ENCODE results near the gene SGK1.
"Not testable (repeated sequence)": the region's sequence is repeated elsewhere in the genome, so short reads cannot be mapped to it uniquely, and the experiment has no call there.

Gene SGK1

GRCh38 chr6:134256862-134257261 lies 61.0 kb downstream of the SGK1 start:
- in situ Hi-C loops (cut with MboI; ENCODE audit: low sequenced_read_pairs) = no loop called here

DNA sequence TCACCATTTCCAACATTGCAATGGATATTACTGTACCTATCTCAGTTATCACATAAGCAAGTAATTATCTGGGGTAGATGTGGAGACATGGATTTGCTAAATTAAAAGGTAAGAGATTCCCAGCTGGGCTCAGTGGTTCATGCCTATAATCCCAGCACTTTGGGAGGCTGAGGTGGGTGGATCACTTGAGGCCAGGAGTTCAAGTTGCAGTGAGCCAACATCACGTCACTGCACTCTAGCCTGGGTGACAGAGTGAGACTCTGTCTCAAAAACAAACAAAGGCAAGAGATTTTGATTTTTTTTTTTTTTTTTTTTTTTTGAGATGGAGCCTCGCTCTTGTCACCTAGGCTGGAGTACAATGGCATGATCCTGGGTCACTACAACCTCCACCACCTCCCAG lies 62.6 kb downstream of the SGK1 start:
- in situ Hi-C loops (cut with MboI; ENCODE audit: low sequenced_read_pairs) = not testable (repeated sequence)

DNA sequence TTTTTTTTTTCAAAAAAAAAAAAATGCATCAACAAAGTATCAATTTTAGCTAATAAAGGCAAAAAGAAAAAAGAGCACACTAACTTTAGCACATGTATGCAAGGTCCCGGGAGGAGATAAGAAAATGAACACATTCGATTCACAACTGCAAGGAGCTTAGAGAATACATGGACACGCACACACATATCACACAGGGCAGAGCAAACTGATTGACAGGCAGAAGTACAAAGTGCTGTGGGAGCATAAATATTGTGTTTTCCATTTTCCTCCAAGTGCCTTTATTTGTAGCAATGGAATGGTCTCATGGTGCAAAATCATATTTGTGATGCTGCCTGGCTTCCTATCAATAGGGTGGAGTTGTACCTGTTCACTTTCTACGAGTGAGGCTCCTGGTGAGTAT lies 63.8 kb downstream of the SGK1 start:
- in situ Hi-C loops (cut with MboI; ENCODE audit: low sequenced_read_pairs) = no loop called here

DNA sequence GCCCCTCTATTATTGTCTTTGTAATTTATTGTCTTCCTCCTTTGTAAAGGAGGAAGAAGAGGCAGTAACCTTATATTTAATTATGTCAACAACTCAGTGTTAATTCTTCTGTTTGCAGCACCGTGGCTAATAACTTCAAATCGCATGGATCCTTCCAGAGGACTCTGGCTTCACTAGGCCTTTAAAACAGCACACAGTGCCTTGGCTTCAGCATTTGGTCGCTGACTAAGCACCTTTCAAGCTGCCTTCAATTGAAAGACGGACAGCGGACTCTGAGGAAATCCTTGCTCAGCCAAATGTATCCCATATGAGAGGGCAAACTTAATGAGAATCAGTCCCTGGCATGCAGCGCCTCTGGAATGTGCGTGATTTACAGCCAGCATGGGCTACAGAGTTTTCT lies 64.2 kb downstream of the SGK1 start:
- in situ Hi-C loops (cut with MboI; ENCODE audit: low sequenced_read_pairs) = no loop called here

GRCh38 chr6:134251320-134251719 lies 66.6 kb downstream of the SGK1 start:
- in situ Hi-C loops (cut with MboI; ENCODE audit: low sequenced_read_pairs) = no loop called here

GRCh38 chr6:134250776-134251175 lies 67.1 kb downstream of the SGK1 start:
- in situ Hi-C loops (cut with MboI; ENCODE audit: low sequenced_read_pairs) = no loop called here

DNA sequence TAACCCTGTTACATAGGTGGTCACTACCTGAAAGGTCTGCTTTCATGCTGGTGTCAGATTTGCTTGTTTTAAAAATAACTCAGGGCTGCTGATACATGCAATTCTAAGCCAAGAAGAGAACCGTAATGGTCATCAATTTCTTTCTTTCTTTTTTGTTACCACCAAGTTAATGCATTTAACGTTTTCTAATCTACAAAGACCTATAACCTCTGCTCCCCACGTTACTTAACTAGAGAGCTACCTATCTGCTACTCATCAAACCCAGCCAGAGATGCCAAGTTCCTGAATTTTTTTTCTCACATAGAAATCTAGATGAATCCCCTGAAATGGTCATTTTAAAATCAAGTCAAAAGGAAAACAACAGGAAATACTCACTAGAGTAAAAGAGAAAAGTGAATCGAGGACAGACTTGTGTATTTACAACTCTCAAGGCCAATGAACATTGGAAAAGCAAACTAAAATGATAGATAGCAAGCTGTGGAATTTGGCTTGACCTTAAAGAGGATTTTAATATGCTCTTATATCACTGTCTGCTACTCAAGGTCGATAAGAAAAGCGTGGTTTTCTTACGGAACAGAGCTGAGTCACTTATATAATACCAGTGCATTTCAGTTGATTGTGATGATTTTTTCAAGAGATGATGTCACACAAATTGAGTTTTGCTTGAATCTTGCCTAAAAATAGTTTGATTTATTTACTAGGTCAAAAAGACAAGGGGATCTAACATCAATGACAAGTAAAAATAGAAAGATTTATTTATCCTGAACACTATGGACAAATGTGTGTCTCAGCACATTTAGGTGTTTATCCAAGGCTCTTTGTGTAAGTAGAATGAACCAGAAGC lies 67.9 kb downstream of the SGK1 start:
- in situ Hi-C loops (cut with MboI; ENCODE audit: low sequenced_read_pairs) = no loop called here

GRCh38 chr6:134249239-134249758 lies 68.6 kb downstream of the SGK1 start:
- in situ Hi-C loops (cut with MboI; ENCODE audit: low sequenced_read_pairs) = no loop called here

- in situ Hi-C loops (cut with MboI; ENCODE audit: low sequenced_read_pairs) = no loop called here
Measured at GRCh38 chr6:134247844-134248580, 69.9 kb downstream of the SGK1 start.

DNA sequence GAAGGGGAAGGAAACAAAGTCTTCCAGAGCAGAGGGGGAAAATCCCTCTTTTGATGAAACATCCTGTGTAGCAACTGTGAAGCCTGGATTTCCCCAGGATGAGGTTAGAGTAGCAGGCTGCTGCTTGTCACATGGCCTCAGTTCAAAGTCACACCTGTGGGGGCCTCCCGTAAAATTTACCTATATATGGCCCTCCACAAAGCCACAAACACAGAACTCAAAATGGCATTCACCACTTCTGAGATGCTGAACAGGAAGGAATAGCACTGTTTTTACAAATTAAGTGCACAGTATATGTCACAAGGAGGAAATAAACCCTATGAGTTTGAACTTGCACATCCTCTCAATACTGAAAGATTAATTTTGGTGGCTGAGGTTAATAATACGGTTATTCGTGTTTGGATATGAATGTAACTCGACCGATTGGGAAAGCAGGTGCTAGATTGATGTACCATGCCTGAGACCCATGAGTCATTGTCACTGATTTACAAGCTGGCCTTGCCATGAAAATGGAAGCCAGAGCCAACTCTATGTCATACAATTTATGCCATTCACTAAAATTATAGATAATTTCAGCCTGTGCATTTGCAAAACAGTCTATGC lies 70.6 kb downstream of the SGK1 start:
- in situ Hi-C loops (cut with MboI; ENCODE audit: low sequenced_read_pairs) = no loop called here

DNA sequence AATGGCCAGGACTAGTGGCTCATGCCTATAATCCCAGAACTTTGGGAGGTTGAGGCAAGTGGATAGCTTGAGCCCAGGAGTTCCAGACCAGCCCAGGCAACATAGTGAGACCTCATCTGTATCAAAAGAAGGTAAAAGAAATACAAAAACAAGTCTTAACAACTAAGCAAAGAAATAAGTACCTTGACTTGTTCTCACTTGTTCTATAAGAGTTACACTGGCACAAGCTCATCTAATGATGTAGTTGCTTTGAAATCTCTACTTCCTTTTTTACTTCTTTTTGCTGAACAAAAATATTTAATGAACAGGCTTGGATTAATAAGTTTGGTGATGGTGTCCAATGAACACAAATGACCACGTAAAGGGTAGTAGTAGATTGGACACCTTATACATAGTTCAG lies 72.2 kb downstream of the SGK1 start:
- in situ Hi-C loops (cut with MboI; ENCODE audit: low sequenced_read_pairs) = no loop called here

- in situ Hi-C loops (cut with MboI; ENCODE audit: low sequenced_read_pairs) = no loop called here
Measured at GRCh38 chr6:134245041-134245440, 72.9 kb downstream of the SGK1 start.

GRCh38 chr6:134240665-134241431 lies 77.1 kb downstream of the SGK1 start:
- in situ Hi-C loops (cut with MboI; ENCODE audit: low sequenced_read_pairs) = no loop called here

- in situ Hi-C loops (cut with MboI; ENCODE audit: low sequenced_read_pairs) = no loop called here
Measured at GRCh38 chr6:134238960-134239795, 78.7 kb downstream of the SGK1 start.

DNA sequence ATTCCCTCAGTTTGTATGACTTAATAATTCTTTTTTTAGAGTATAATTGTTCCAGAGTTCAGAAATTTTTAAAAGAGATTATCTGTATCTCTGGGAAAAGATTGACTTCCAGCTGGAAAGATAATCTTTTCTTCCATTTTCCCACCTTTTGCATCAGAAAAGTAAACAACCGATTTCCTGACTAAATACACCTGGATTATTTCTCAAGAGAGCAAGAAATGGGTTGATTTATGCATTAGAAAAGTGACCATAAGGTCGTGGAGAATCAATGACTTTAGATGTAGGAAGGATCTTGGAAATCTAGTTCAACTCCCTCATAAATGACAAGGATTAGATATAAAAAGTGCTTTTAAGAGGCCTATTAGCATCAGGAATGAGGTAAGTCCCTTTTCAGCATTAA lies 79.9 kb downstream of the SGK1 start:
- in situ Hi-C loops (cut with MboI; ENCODE audit: low sequenced_read_pairs) = no loop called here

DNA sequence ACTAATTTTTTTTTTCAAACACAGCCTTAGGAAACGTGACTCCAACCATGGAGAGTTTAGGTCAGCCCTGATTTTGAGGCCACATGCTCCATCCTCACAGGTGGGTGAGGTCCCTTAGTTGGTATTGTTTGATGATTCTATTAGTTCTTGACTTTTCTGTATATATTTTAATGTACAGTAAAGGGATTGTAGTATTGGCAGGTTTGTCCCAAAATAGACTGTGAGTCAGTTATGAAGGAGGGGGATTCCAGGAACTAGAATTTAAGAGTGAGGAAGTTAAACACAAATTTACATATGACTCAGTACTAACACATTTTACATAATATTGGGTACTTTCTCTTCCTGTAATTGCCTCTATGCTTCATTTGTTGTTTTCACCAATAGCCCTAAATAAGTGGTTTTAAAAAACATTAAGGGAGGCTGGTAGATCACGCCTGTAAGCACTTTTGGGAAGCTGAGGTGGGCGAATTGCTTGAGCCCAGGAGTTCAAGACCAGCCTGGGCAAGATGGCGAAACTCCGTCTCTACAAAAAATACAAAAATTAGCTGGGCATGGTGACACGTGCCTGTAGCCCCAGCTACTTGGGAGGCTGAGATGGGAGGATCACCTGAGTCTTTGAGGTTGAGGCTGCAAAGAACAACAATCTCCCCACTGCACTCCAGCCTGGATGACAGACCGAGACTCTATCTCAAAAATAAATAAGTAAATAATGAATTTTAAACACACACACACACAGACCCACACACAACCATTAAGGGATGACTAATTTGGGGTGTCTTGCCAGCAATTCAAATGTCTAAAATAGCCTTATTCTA lies 81.8 kb downstream of the SGK1 start:
- in situ Hi-C loops (cut with MboI; ENCODE audit: low sequenced_read_pairs) = no loop called here

DNA sequence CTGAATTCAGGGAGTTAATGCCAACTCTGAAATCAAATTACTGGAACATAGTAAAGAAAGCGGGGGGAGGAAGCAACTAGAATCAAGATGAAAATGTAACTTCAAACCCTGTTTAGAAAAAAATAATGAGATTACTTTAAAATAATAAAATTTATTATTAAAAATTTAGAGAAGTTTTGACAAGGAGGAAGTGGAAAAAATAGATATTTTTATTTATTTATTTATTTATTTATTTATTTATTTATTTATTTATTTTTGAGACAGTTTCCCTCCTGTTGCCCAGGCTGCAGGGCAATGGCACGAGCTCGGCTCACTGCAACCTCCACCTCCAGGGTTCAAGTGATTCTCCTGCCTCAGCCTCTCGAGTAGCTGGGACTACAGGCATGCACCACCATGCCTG lies 82.6 kb downstream of the SGK1 start:
- in situ Hi-C loops (cut with MboI; ENCODE audit: low sequenced_read_pairs) = not testable (repeated sequence)

GRCh38 chr6:134233180-134233955 lies 84.5 kb downstream of the SGK1 start:
- in situ Hi-C loops (cut with MboI; ENCODE audit: low sequenced_read_pairs) = no loop called here

Measured in HL-60/S4 (cell line).